HG03565 (cell line): ENCODE measurements around the gene LAMB3.

Experiments used
- ATAC-seq: cut with Tn5 transposase; IDR thresholded peaks from one replicate; pipeline ENCODE4 v1.9.1; 2021; ENCODE audit warnings: mild to moderate bottlenecking, moderate library complexity; ENCODE audit not compliant: unreplicated experiment

LAMB3 gene

DNA sequence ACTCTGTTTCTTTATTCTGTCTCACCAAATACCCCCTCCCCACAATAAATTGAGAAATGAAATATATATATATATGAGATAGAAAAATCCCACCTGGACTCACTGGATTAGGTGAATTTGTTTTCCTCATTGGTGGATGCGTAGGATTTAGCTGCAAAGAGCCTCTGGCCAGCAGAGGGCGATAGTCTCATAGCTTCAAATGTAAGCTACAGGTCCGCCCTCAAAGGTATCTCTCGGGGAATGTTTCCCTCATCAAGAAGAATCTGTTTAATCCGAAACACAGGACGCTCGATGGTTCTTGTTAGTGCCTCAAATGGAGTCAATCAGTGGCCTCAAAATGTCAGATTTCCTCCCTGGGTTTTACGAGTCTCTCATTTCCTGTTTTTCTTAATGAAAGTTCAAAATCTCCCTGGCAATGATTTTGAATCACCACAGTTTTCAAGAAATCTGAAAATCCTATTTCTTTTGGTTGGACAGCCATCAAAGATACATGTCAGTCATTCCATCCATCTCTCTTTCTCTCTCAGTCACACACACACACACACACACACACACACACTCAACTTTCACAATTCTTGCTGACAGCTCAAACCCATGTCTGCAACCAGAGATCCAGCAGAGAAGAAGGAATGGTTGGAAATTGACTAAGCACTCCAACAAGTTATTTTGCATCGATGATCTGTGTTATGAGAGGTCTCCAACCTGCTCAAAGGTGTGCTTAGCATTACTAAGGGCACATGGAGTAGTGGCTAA, 82.6 kb downstream of the LAMB3 start:
- no peak for ATAC-seq

GRCh38 chr1:209567698-209568175, 84.5 kb downstream of the LAMB3 start:
- no peak for ATAC-seq

- no peak for ATAC-seq
Observed at GRCh38 chr1:209565759-209566678, 86.2 kb downstream of the LAMB3 start.
